ENCODE results near the gene ANKAR. TPM values are rescaled to one million over a fixed set of nuclear protein-coding genes. Genes with fewer than 3 reads are reported as not detected.
"Not testable (repeated sequence)": the region's sequence is repeated elsewhere in the genome, so short reads cannot be mapped to it uniquely, and the experiment has no call there.

The ANKAR gene
- total RNA-seq, 4 donors from 2014 or later, result 7.9 to 19.1 (median 11.2) TPM

DNA sequence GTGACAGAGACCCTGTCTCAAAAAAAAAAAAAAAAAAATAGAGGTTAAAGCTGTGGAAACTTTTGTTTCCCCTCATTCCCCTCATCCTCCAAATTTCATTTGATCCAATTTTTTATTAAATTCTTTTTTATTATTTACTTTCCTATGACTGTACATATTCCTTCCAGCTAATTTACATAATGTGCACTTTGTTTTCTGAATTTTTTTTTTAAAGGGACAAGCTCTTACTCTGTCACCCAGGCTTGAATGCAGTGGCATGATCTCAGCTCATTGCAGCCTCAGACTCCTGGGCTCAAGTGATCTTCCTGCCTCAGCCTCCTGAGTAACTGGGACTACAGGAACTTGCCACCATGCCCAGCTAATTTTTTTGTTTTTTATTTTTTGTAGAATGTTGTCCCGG lies 10.3 kb downstream of the ANKAR start:
- Histone ChIP-seq H3K4me3 (no peak overlapping the region), H3K36me3 (no peaks in the 10 kb centered on the region), H3K27me3 (no peaks in the 10 kb centered on the region), H3K4me1 (peaks cover 0 to 28% (median 18%) of the 10 kb centered on the region in 4 donors), H3K9me3 (no peaks in the 10 kb centered on the region), H3K27ac (replicated peaks in 1 of 4) (no peak overlapping the region)
- 65% methylated on average over 1 of the region's 1 CpG for WGBS
- no peak for DNase-seq (ENCODE audit: extremely low spot score)
- TF ChIP-seq POLR2A (IDR thresholded peaks at IDR 0.05; ENCODE audit: low read depth) (no peak), EP300 (IDR thresholded peaks at IDR 0.05) (no peak), POLR2AphosphoS5 (IDR thresholded peaks at IDR 0.05) (no peak)
- TF ChIP-seq, protein P1, sequence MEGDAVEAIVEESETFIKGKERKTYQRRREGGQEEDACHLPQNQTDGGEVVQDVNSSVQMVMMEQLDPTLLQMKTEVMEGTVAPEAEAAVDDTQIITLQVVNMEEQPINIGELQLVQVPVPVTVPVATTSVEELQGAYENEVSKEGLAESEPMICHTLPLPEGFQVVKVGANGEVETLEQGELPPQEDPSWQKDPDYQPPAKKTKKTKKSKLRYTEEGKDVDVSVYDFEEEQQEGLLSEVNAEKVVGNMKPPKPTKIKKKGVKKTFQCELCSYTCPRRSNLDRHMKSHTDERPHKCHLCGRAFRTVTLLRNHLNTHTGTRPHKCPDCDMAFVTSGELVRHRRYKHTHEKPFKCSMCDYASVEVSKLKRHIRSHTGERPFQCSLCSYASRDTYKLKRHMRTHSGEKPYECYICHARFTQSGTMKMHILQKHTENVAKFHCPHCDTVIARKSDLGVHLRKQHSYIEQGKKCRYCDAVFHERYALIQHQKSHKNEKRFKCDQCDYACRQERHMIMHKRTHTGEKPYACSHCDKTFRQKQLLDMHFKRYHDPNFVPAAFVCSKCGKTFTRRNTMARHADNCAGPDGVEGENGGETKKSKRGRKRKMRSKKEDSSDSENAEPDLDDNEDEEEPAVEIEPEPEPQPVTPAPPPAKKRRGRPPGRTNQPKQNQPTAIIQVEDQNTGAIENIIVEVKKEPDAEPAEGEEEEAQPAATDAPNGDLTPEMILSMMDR (IDR thresholded peaks at IDR 0.05), result no peak
- intact Hi-C loops (cut with DNase I), result no loop called here

GRCh38 chr2:189685540-189686229 lies 11.2 kb downstream of the ANKAR start:
- Histone ChIP-seq H3K36me3 (peaks cover 0 to 5% (median 0%) of the 10 kb centered on the region in 4 donors), H3K27me3 (no peaks in the 10 kb centered on the region), H3K4me3 (no peak overlapping the region), H3K4me1 (peaks cover 0 to 28% (median 17%) of the 10 kb centered on the region in 4 donors), H3K9me3 (no peaks in the 10 kb centered on the region), H3K27ac (replicated peaks in 1 of 4) (no peak overlapping the region)
- TF ChIP-seq EP300 (IDR thresholded peaks at IDR 0.05) (no peak), POLR2AphosphoS5 (IDR thresholded peaks at IDR 0.05) (no peak), POLR2A (IDR thresholded peaks at IDR 0.05; ENCODE audit: low read depth) (no peak)
- TF ChIP-seq, protein P1 (IDR thresholded peaks at IDR 0.05), result no peak
- intact Hi-C loops (cut with DNase I), result no loop called here
- no peak for DNase-seq (ENCODE audit: extremely low spot score)
- 55% methylated on average over 2 of the region's 2 CpGs for WGBS

DNA sequence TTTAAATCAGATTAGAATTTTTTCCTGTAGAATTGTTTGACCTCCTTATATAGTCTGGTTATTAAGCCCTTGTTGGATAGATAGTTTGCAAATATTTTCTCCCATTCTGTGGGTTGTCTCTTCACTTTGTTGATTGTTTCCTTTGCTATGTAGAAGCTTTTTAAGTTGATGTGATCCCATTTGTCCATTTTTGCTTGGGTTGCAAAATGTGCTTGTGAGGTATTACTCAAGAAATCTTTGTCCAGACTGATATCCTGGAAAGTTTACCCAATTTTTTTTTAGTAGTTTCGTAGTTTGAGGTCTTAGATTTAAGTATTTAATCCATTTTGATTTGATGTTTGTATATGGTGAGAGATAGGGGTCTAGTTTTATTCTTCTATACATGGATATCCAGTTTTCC lies 13.3 kb downstream of the ANKAR start:
- H3K9me3 ChIP-seq; H3K27ac ChIP-seq (replicated peaks in 1 of 4); H3K4me3 ChIP-seq; H3K36me3 ChIP-seq; intact Hi-C loops (cut with DNase I); DNase-seq (ENCODE audit: extremely low spot score); H3K27me3 ChIP-seq: not testable (repeated sequence)
- 85% methylated on average over 1 of the region's 1 CpG for WGBS
- peaks cover 0 to 16% (median 6%) of the 10 kb centered on the region in 4 donors for H3K4me1 ChIP-seq

DNA sequence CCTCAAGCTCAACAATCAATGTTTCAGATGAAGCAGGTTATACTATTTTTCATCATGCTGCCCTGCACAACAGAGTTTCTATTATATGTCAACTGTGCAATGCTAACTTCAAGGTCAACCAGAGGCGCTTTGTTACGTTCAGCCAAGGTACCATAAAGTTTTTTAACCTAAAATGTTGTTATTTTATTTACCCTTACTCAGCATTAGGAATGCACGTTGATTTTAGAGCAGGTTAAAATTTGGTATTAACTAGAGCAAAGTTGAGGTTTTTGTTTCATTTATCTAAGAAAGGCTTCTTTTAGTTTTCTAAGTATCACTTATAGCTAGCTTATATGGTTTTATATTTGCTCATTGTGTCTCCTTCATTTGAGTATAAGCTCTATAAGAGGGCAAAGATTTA lies 21.8 kb downstream of the ANKAR start:
- Histone ChIP-seq H3K27ac (replicated peaks in 1 of 4) (no peak overlapping the region), H3K9me3 (no peaks in the 10 kb centered on the region), H3K4me1 (peaks cover 0 to 10% (median 5%) of the 10 kb centered on the region in 4 donors), H3K27me3 (no peaks in the 10 kb centered on the region), H3K4me3 (no peak overlapping the region), H3K36me3 (peaks cover 0 to 11% (median 0%) of the 10 kb centered on the region in 4 donors)
- WGBS, result 89% methylated on average over 3 of the region's 3 CpGs
- no peak for TF ChIP-seq POLR2AphosphoS5 (IDR thresholded peaks at IDR 0.05)
- TF ChIP-seq POLR2A (IDR thresholded peaks at IDR 0.05; ENCODE audit: low read depth), result no peak
- no peak for TF ChIP-seq EP300 (IDR thresholded peaks at IDR 0.05)
- TF ChIP-seq, protein P1 (IDR thresholded peaks at IDR 0.05), result no peak
- intact Hi-C loops (cut with DNase I), result loop anchor here (2.0 kb wide), 1 partner anchor 35 kb away; the partner anchor contains the start of gene ASNSD1
- DNase-seq (ENCODE audit: extremely low spot score), result no peak

DNA sequence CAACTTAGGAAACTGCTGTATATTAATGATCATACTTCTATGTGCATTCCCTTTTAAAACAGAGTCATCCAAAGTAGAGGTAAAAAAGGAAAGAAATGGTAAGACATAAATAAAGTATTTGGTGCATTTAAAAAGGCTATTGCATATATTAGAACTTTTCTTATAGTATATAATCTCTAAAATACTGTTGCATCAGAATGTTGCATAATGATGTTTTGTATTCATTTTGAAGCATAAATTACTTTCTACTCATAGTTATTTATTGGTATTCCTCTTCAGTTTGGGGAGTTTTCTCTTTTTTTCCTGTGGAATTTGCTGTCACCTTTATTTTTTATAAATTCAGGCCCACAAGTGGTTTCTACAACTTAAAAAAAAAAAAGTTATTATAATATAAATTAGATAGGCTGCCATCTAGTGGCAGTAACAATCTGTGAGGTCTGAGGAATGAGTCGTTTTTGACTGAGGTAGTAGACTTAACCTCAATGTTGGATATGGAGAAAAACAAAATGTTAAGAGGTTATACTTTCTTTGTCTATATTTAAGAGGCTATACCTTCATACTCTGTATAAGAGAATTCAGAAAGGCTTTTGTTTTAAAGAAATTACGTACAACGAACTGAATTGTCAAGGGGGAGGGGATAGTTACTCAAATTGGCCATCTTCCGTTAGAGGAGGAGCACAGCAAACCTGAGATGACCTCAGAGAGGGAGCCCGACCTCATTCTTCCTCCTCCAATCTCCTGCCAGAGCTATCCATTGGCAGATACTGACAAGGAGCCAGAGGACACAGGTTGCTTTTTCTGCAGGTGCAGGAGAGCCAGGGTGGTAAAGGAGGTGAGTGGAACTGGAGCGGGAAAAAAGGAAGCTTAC lies 23.8 kb downstream of the ANKAR start:
- no peaks in the 10 kb centered on the region for H3K9me3 ChIP-seq
- H3K27ac ChIP-seq (replicated peaks in 1 of 4), result peak overlapping the region in 1 of 4 donors; percentile 19
- no peaks in the 10 kb centered on the region for H3K27me3 ChIP-seq
- H3K4me3 ChIP-seq, result no peak overlapping the region
- DNase-seq (ENCODE audit: extremely low spot score), result no peak
- H3K36me3 ChIP-seq, result peaks cover 0 to 8% (median 0%) of the 10 kb centered on the region in 4 donors
- TF ChIP-seq, protein P1 (IDR thresholded peaks at IDR 0.05), result peak; percentile 64 to 67 (median 65)
- no peak for TF ChIP-seq POLR2AphosphoS5 (IDR thresholded peaks at IDR 0.05)
- H3K4me1 ChIP-seq, result peaks cover 0 to 10% (median 5%) of the 10 kb centered on the region in 4 donors
- 26% methylated on average over 6 of the region's 6 CpGs for WGBS
- intact Hi-C loops (cut with DNase I), result no loop called here

All from esophagus muscularis mucosa (tissue), 4 donors.